Measurements from ENCODE around the gene GAPDHS. TPM values are rescaled to one million over a fixed set of nuclear protein-coding genes. Genes with fewer than 3 reads are reported as not detected.

The GAPDHS gene
- total RNA-seq, 1 experiment from 2014 or later = not detected

- DNase-seq (ENCODE audit: low read depth) = no peak
These were observed 23.7 kb downstream of the GAPDHS start for GRCh38 chr19:35556846-35557538.

- peak; percentile 11 for DNase-seq (ENCODE audit: low read depth)
These were observed 24.5 kb downstream of the GAPDHS start for GRCh38 chr19:35557539-35558399.

- DNase-seq (ENCODE audit: low read depth) = no peak
These were observed 25.4 kb downstream of the GAPDHS start for GRCh38 chr19:35558400-35559280.

GRCh38 chr19:35559281-35559659 lies 26.0 kb downstream of the GAPDHS start:
- no peak for DNase-seq (ENCODE audit: low read depth)

- DNase-seq (ENCODE audit: low read depth) = no peak
These were observed 26.5 kb downstream of the GAPDHS start for GRCh38 chr19:35559781-35560180.

- DNase-seq (ENCODE audit: low read depth) = no peak
These were observed 27.0 kb downstream of the GAPDHS start for GRCh38 chr19:35560271-35560670.

GRCh38 chr19:35560677-35561076 lies 27.4 kb downstream of the GAPDHS start:
- no peak for DNase-seq (ENCODE audit: low read depth)

- DNase-seq (ENCODE audit: low read depth) = no peak
These were observed 28.2 kb downstream of the GAPDHS start for GRCh38 chr19:35561436-35561835.

- DNase-seq (ENCODE audit: low read depth) = no peak
These were observed 29.1 kb downstream of the GAPDHS start for GRCh38 chr19:35562336-35562735.

- DNase-seq (ENCODE audit: low read depth) = no peak
These were observed 29.5 kb downstream of the GAPDHS start for GRCh38 chr19:35562776-35563175.

GRCh38 chr19:35563207-35563829 lies 30.1 kb downstream of the GAPDHS start, which contains the start of gene ATP4A:
TSS of gene ATP4A (minus strand) at chr19:35563658. CDS start at chr19:35563629, 29 bp downstream.
- no peak for DNase-seq (ENCODE audit: low read depth)

GRCh38 chr19:35565016-35565856 lies 32.0 kb downstream of the GAPDHS start:
- no peak for DNase-seq (ENCODE audit: low read depth)

- DNase-seq (ENCODE audit: low read depth) = no peak
These were observed 33.5 kb downstream of the GAPDHS start for GRCh38 chr19:35566738-35567137.

GRCh38 chr19:35569281-35569781 lies 36.1 kb downstream of the GAPDHS start:
- DNase-seq (ENCODE audit: low read depth) = no peak

GRCh38 chr19:35571406-35571965 lies 38.2 kb downstream of the GAPDHS start:
- DNase-seq (ENCODE audit: low read depth) = no peak

- DNase-seq (ENCODE audit: low read depth) = no peak
These were observed 44.7 kb downstream of the GAPDHS start for GRCh38 chr19:35577918-35578317.

GRCh38 chr19:35578707-35579106 lies 45.5 kb downstream of the GAPDHS start:
- no peak for DNase-seq (ENCODE audit: low read depth)

GRCh38 chr19:35582760-35583159 lies 49.5 kb downstream of the GAPDHS start:
- DNase-seq (ENCODE audit: low read depth) = no peak

GRCh38 chr19:35585848-35586247 lies 52.6 kb downstream of the GAPDHS start, which contains the start of gene PMIS2:
TSS of gene PMIS2 (plus strand) at chr19:35586173. CDS start at chr19:35586260, 87 bp downstream.
- DNase-seq (ENCODE audit: low read depth) = peak; percentile 11

GRCh38 chr19:35587321-35587720 lies 54.1 kb downstream of the GAPDHS start:
- DNase-seq (ENCODE audit: low read depth) = peak; percentile 4

All from LHCN-M2 (cell line).